Osteoblast (primary cell): ENCODE measurements around the gene COL4A2. TPM values are rescaled to one million over a fixed set of nuclear protein-coding genes. Genes with fewer than 3 reads are reported as not detected.

ENCODE experiments used
- DNase-seq: peaks from one replicate; pipeline ENCODE4 v3.0.0; 2011; ENCODE audit warnings: low spot score, mixed read lengths; ENCODE audit not compliant: insufficient read length; ENCODE audit errors: missing footprints
- H2AFZ ChIP-seq: 2 replicates; pipeline ENCODE4 v1.6.0; 2011; ENCODE audit warnings: mild to moderate bottlenecking, low read length
- H3K27ac ChIP-seq: 2 replicates; pipeline ENCODE4 v1.5.1; 2011; ENCODE audit warnings: mild to moderate bottlenecking, low read depth, low read length, moderate library complexity
- H3K27me3 ChIP-seq: 2 replicates; pipeline ENCODE4 v1.6.0; 2012; ENCODE audit warnings: mild to moderate bottlenecking, control low read depth, inconsistent platforms, low read length, moderate library complexity; ENCODE audit not compliant: insufficient read depth
- H3K36me3 ChIP-seq: 2 replicates; pipeline ENCODE4 v1.5.1; 2011; ENCODE audit warnings: mild to moderate bottlenecking, low read length, control low read depth, moderate library complexity; ENCODE audit not compliant: insufficient read depth
- H3K4me1 ChIP-seq: 2 replicates; pipeline ENCODE4 v1.5.1; 2011; ENCODE audit warnings: mild to moderate bottlenecking, low read length, control low read depth, moderate library complexity; ENCODE audit not compliant: insufficient read depth
- H3K4me2 ChIP-seq: 2 replicates; pipeline ENCODE4 v1.6.0; 2011; ENCODE audit warnings: mild to moderate bottlenecking, low read length; ENCODE audit not compliant: insufficient read depth
- H3K4me3 ChIP-seq: fragments of 200-600 bp; sonication (generic); 3 replicates; pipeline ENCODE4 v1.5.1; 2012; ENCODE audit warnings: mild to moderate bottlenecking, low read length, inconsistent platforms; ENCODE audit not compliant: insufficient read depth
- H3K79me2 ChIP-seq: 2 replicates; pipeline ENCODE4 v1.6.0; 2012; ENCODE audit warnings: mild to moderate bottlenecking, low read length, control low read depth, inconsistent platforms; ENCODE audit not compliant: insufficient read depth
- H3K9me3 ChIP-seq: 2 replicates; pipeline ENCODE4 v1.5.1; 2011; ENCODE audit warnings: low read depth, low read length, control low read depth
- H4K20me1 ChIP-seq: 2 replicates; pipeline ENCODE4 v1.6.0; 2012; ENCODE audit warnings: mild to moderate bottlenecking, low read length, control low read depth; ENCODE audit not compliant: insufficient read depth
- CTCF ChIP-seq: IDR thresholded peaks from 2 replicates; pipeline ENCODE4 v1.5.1; 2011; ENCODE audit warnings: mild to moderate bottlenecking, low read depth, low read length, moderate library complexity; ENCODE audit errors: extremely low read depth
- total RNA-seq: library from RNA; depleted of rRNA; stranded (reverse); fragments of >200 nt; gene quantifications from 2 replicates; pipeline ENCODE4 v1.2.3, GENCODE V29; 2012

COL4A2 gene
- total RNA-seq, 1 donor = 267 TPM

- DNase-seq = no peak
- Histone ChIP-seq H3K36me3 (peaks cover 32% of the 10 kb centered on the region), H3K4me3 (no peak overlapping the region), H3K9me3 (no peaks in the 10 kb centered on the region), H3K79me2 (peaks cover 67% of the 10 kb centered on the region), H3K4me1 (peaks cover 25% of the 10 kb centered on the region), H2AFZ (no peak overlapping the region), H3K4me2 (no peak overlapping the region), H4K20me1 (peaks cover 29% of the 10 kb centered on the region), H3K27ac (no peak overlapping the region), H3K27me3 (no peaks in the 10 kb centered on the region)
- no peak for TF ChIP-seq CTCF
Measured at GRCh38 chr13:110349239-110349638, 42.2 kb downstream of the COL4A2 start.

GRCh38 chr13:110350049-110350448, 43.0 kb downstream of the COL4A2 start:
- Histone ChIP-seq H2AFZ (no peak overlapping the region), H3K36me3 (peaks cover 29% of the 10 kb centered on the region), H3K4me3 (no peak overlapping the region), H3K9me3 (no peaks in the 10 kb centered on the region), H3K4me1 (peaks cover 25% of the 10 kb centered on the region), H3K4me2 (no peak overlapping the region), H4K20me1 (peaks cover 34% of the 10 kb centered on the region), H3K79me2 (peaks cover 72% of the 10 kb centered on the region), H3K27me3 (no peaks in the 10 kb centered on the region), H3K27ac (no peak overlapping the region)
- DNase-seq = no peak
- no peak for TF ChIP-seq CTCF

GRCh38 chr13:110350509-110350908, 43.4 kb downstream of the COL4A2 start:
- Histone ChIP-seq H3K4me1 (peaks cover 25% of the 10 kb centered on the region), H3K9me3 (no peaks in the 10 kb centered on the region), H3K36me3 (peaks cover 29% of the 10 kb centered on the region), H3K4me2 (no peak overlapping the region), H4K20me1 (peaks cover 34% of the 10 kb centered on the region), H3K4me3 (no peak overlapping the region), H3K27me3 (no peaks in the 10 kb centered on the region), H3K27ac (no peak overlapping the region), H3K79me2 (peaks cover 71% of the 10 kb centered on the region), H2AFZ (no peak overlapping the region)
- no peak for TF ChIP-seq CTCF
- no peak for DNase-seq

GRCh38 chr13:110351636-110352420, 44.7 kb downstream of the COL4A2 start:
- Histone ChIP-seq H3K9me3 (no peaks in the 10 kb centered on the region), H3K27ac (no peak overlapping the region), H3K4me1 (peaks cover 19% of the 10 kb centered on the region), H3K79me2 (peaks cover 73% of the 10 kb centered on the region), H3K4me2 (no peak overlapping the region), H3K4me3 (no peak overlapping the region), H3K27me3 (no peaks in the 10 kb centered on the region), H3K36me3 (peaks cover 23% of the 10 kb centered on the region), H4K20me1 (peaks cover 40% of the 10 kb centered on the region), H2AFZ (no peak overlapping the region)
- no peak for DNase-seq
- no peak for TF ChIP-seq CTCF
